IPS DF 6.9 (cell line): ENCODE results near the gene RNF225.
"Not testable (repeated sequence)": the region's sequence is repeated elsewhere in the genome, so short reads cannot be mapped to it uniquely, and the experiment has no call there.

Experiments used
- DNase-seq: peaks from one replicate; pipeline ENCODE4 v3.0.0-alpha.2; 2013; ENCODE audit warnings: low read depth, low spot score
- H3K27ac ChIP-seq: one replicate; pipeline ENCODE4 v1.5.1; 2013; ENCODE audit warnings: low read length, control low read depth
- H3K27me3 ChIP-seq: 2 replicates; pipeline ENCODE4 v1.6.1; 2013; ENCODE audit warnings: mild to moderate bottlenecking, low read length; ENCODE audit not compliant: control insufficient read depth, insufficient read depth
- H3K36me3 ChIP-seq: 2 replicates; pipeline ENCODE4 v1.6.1; 2013; ENCODE audit warnings: low read length; ENCODE audit not compliant: control insufficient read depth, insufficient read depth
- H3K4me1 ChIP-seq: 2 replicates; pipeline ENCODE4 v1.6.1; 2013; ENCODE audit warnings: low read length; ENCODE audit not compliant: control insufficient read depth, insufficient read depth
- H3K4me3 ChIP-seq: 2 replicates; pipeline ENCODE4 v1.5.1; 2013; ENCODE audit warnings: mild to moderate bottlenecking, low read length
- H3K9me3 ChIP-seq: 2 replicates; pipeline ENCODE4 v1.6.1; 2013; ENCODE audit warnings: low read length, inconsistent platforms; ENCODE audit not compliant: control insufficient read depth, insufficient read depth
- WGBS: extraction: QIAGEN DNeasy Blood & Tissue Kit; methylation state at CpG from one replicate; pipeline ENCODE4 v1.1.7; 2013; ENCODE audit warnings: mixed read lengths, missing lambda C conversion rate; ENCODE audit not compliant: insufficient read length, insufficient coverage; 5-methylcytosine and 5-hydroxymethylcytosine counted together

The RNF225 gene

GRCh38 chr19:58395220-58395978 lies at the start of gene RNF225:
TSS of gene RNF225 (plus strand) at chr19:58395656. CDS start at chr19:58396090, 434 bp downstream.
- Histone ChIP-seq H3K36me3 (peaks cover 23% of the 10 kb centered on the region), H3K4me1 (peaks cover 8% of the 10 kb centered on the region; the same call in 1 of the 2 replicates), H3K27me3 (no peaks in the 10 kb centered on the region; the same call in 1 of the 2 replicates), H3K9me3 (no peaks in the 10 kb centered on the region), H3K27ac (no peak within 1 kb of the TSS), H3K4me3 (peak within 1 kb of the TSS; percentile 21; the same call in 1 of the 2 replicates)
- no peak for DNase-seq
- WGBS, result no CpG with 5 or more reads among the region's 21 CpGs

DNA sequence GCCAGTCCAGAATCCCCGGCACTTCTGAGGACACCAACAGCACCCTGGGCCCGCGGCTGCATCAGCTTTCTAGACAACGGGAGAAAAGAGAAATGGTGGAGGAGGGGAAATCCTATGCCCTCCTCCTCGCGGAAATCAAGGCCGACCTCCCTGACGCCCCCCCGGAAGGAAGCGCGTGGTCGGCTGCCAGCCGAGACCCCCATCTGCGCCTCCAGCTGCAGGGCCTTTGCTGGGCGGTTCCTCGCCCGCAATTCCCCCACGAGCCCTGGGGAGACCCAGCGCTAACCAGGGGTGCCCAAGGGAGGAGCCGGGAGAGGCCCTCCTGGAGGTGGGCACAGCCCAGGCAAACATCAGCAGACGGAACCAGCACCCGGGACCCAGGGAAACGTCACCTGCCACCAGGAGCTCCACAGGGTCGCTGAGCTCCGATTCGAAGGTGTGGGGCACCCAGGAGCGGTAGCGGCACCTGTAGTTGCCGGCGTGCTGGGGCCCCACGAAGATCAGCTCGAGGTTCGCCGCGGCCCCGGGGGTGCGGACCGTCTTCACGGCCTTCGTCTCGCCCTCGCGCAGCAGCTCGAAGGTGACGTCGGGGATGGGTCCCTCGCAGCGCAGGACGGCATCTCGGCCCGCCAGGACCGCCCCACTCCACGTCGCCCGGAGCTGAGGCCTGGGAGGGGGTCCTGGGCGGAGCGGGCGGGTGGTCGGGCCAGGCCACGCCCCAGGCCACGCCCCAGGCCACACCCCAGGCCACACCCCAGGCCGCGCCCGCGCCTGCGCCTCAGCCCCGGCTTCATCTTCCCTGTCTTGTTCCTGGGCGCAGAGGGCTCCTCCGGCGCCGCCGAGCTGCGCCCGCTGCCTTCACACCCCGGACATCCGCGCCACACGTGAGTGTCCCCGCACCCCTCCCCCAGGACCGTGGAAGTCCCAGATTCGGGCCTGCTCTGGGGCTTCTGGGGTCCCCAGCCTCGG lies 48.2 kb upstream of the RNF225 start:
- H3K4me1 ChIP-seq, result no peaks in the 10 kb centered on the region
- no peaks in the 10 kb centered on the region; the same call in 1 of the 2 replicates for H3K36me3 ChIP-seq
- H3K27ac ChIP-seq, result no peak overlapping the region
- WGBS, result no CpG with 5 or more reads among the region's 82 CpGs
- H3K27me3 ChIP-seq, result no peaks in the 10 kb centered on the region; the same call in 1 of the 2 replicates
- H3K9me3 ChIP-seq, result no peaks in the 10 kb centered on the region
- H3K4me3 ChIP-seq, result peak overlapping the region; percentile 53; the same call in 1 of the 2 replicates
- DNase-seq, result no peak

GRCh38 chr19:58348080-58348479 lies 47.4 kb upstream of the RNF225 start:
- no CpG with 5 or more reads among the region's 12 CpGs for WGBS
- H3K4me3 ChIP-seq, result peak overlapping the region; percentile 53; the same call in 1 of the 2 replicates
- H3K27me3 ChIP-seq, H3K4me1 ChIP-seq, H3K9me3 ChIP-seq, H3K36me3 ChIP-seq, DNase-seq, H3K27ac ChIP-seq: not testable (repeated sequence)

- H3K9me3 ChIP-seq, result no peaks in the 10 kb centered on the region
- H3K36me3 ChIP-seq, result no peaks in the 10 kb centered on the region; the same call in 1 of the 2 replicates
- H3K4me1 ChIP-seq, result no peaks in the 10 kb centered on the region
- DNase-seq, result no peak
- no peak overlapping the region for H3K4me3 ChIP-seq
- no CpG with 5 or more reads among the region's 8 CpGs for WGBS
- H3K27ac ChIP-seq, result no peak overlapping the region
- H3K27me3 ChIP-seq, result no peaks in the 10 kb centered on the region; the same call in 1 of the 2 replicates
Measured at GRCh38 chr19:58349590-58349989, 45.9 kb upstream of the RNF225 start.

DNA sequence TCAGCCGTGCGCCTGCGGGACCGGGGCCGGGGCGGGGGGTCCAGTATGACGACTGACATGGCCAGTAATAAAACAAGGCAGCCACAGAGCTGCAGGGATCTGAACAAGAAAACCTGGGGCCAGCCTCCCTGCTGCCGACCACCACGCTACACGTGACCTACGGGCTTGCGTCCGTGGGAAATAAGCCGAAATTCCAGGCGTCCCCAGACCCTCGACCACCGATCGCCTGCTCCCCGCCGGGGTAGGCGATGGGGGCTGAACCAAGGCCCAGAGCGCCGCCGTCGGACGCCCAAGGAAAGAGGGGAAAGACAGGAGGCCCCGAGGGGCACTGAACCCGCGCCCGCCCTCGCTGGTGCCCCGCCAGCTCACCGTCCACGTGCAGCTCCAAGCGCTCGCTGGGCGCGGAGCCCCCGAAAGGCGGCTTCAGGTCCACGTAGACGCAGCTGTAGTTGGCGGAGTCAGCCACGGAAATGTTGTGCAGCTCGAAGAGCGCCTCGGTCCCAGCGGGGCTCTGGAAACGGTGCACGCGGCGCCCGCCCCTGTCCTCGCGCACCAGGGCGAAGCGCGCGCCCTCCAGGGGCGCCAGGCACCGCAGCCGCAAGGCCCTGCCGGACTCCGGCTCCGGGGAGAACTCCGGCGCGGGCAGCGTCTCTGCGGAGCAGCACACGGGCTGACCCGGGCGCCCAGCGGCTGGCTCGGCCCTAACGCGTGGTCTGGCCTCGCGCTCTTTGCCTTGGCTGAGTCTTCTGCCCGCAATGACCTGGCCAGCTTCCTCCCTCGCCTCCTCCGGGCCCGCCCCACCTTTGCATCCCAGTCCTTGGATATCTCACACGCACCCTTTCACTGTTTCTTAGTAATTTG lies 45.2 kb upstream of the RNF225 start:
- Histone ChIP-seq H3K27me3 (no peaks in the 10 kb centered on the region; the same call in 1 of the 2 replicates), H3K4me3 (no peak overlapping the region), H3K4me1 (no peaks in the 10 kb centered on the region), H3K36me3 (no peaks in the 10 kb centered on the region; the same call in 1 of the 2 replicates), H3K9me3 (no peaks in the 10 kb centered on the region), H3K27ac (no peak overlapping the region)
- no peak for DNase-seq
- no CpG with 5 or more reads among the region's 84 CpGs for WGBS

DNA sequence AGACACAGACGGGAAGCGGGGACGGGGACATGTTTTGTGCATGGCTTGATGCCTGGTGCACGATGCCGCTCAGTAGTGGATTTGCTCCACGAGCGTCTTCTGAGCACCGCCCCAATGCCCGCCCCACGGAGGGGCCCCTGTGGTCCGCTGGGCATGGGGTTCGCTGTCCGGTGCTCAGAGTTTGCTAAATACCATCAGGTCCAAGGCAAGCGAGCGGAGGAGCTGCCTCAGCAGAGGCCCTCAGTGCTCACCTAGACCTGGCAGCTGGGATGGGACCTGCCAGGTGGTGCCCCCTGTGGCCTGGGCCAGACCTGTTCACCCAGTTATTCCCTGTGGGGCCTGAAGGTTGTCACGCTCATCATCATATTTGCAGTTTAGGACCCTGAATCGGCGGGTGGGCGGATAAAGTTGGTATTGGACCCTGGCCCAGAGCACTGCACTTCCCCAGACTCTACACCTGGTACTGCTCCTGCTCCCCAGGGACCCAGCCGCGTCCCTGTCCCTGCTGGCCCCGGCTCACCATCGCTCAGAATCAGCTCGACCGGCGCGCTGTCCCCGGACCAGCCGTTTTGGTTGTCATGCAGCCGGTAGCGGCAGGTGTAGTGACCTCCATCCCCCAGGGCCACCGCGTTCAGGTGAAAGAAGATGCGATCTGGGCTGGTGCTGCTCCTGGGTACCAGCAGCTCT lies 44.4 kb upstream of the RNF225 start:
- no peaks in the 10 kb centered on the region; the same call in 1 of the 2 replicates for H3K27me3 ChIP-seq
- H3K36me3 ChIP-seq, result no peaks in the 10 kb centered on the region; the same call in 1 of the 2 replicates
- DNase-seq, result no peak
- no peaks in the 10 kb centered on the region for H3K9me3 ChIP-seq
- no CpG with 5 or more reads among the region's 34 CpGs for WGBS
- no peaks in the 10 kb centered on the region for H3K4me1 ChIP-seq
- no peak overlapping the region for H3K4me3 ChIP-seq
- H3K27ac ChIP-seq, result no peak overlapping the region

- Histone ChIP-seq H3K9me3 (no peaks in the 10 kb centered on the region), H3K4me1 (no peaks in the 10 kb centered on the region), H3K4me3 (no peak overlapping the region), H3K27me3 (no peaks in the 10 kb centered on the region; the same call in 1 of the 2 replicates), H3K36me3 (peaks cover 1% of the 10 kb centered on the region; the same call in 1 of the 2 replicates), H3K27ac (no peak overlapping the region)
- DNase-seq, result no peak
- WGBS, result no CpG with 5 or more reads among the region's 9 CpGs
Measured at GRCh38 chr19:58351558-58351878, 43.9 kb upstream of the RNF225 start.

GRCh38 chr19:58351990-58352755 lies 43.3 kb upstream of the RNF225 start:
- Histone ChIP-seq H3K4me1 (no peaks in the 10 kb centered on the region), H3K9me3 (no peaks in the 10 kb centered on the region), H3K36me3 (peaks cover 5% of the 10 kb centered on the region; the same call in 1 of the 2 replicates), H3K4me3 (no peak overlapping the region), H3K27me3 (no peaks in the 10 kb centered on the region; the same call in 1 of the 2 replicates), H3K27ac (no peak overlapping the region)
- no peak for DNase-seq
- no CpG with 5 or more reads among the region's 23 CpGs for WGBS
